K562 (cell line): Measurements from ENCODE around the gene DXO. TPM values are rescaled to one million over a fixed set of nuclear protein-coding genes. Genes with fewer than 3 reads are reported as not detected.
"Not testable (repeated sequence)": the region's sequence is repeated elsewhere in the genome, so short reads cannot be mapped to it uniquely, and the experiment has no call there.

ENCODE experiments used
- ATAC-seq: fragments of 200-7000 bp; cut with Tn5 transposase; 3 replicates; pipeline ENCODE4 v1.9.1; 2020; ENCODE audit warnings: moderate library complexity
- BruUV-seq: library from RNA; stranded (reverse); fragments of 400-500 nt; replicated peaks from 2 replicates; lab custom pipeline; 2021; lab: Mats Ljungman, UMichigan
- CTCF ChIA-PET: fragments of 300-600 bp; formaldehyde crosslinking; extraction: SDS; loops from one replicate; lab custom pipeline; 2021; ENCODE audit warnings: low intra/inter-chr PET ratio; lab: Yijun Ruan, JAX
- POLR2A ChIA-PET: fragments of 300-600, 350-650 bp; sonication (Branson Sonifier 250); formaldehyde crosslinking; extraction: SDS; loops from one replicate; lab custom pipeline; 2021; ENCODE audit warnings: antibody characterized with exemption, inconsistent platforms; lab: Yijun Ruan, JAX
- DNase-seq, 4 experiments: peaks; one replicate each; pipeline versions ENCODE4 v3.0.0 to v3.0.0-alpha.2; 2011 to 2018; ENCODE audit warnings: low spot score in 3 of 4, mixed read lengths in 3 of 4; ENCODE audit errors: extremely low read depth in 1 of 4
- FAIRE-seq: peaks from 2 replicates; lab custom pipeline; 2011; peaks lifted over from hg19 to GRCh38; lab: Jason Lieb, UNC
- H2AFZ ChIP-seq: 2 replicates; pipeline ENCODE4 v1.6.0; 2011; ENCODE audit warnings: low read depth, low read length, control low read depth, inconsistent platforms
- H3K27ac ChIP-seq: fragments of 200-600 bp; 3 replicates; pipeline ENCODE4 v1.8.0; 2011; ENCODE audit warnings: low read depth, mild to moderate bottlenecking, control low read depth, inconsistent platforms, low read length, moderate library complexity, mixed read lengths; ENCODE audit errors: extremely low read depth
- H3K27me3 ChIP-seq, 2 experiments: fragments of 300-600 bp in 1 of 2; 2 replicates in 1 of 2; 3 replicates in 1 of 2; pipeline versions ENCODE4 v1.6.0 to v1.8.0; 2011; ENCODE audit warnings: inconsistent platforms in 2 of 2, low read length in 2 of 2, mild to moderate bottlenecking in 1 of 2, mixed read lengths in 1 of 2, moderate library complexity in 1 of 2; ENCODE audit not compliant: control insufficient read depth in 2 of 2, insufficient read depth in 2 of 2
- H3K36me3 ChIP-seq: fragments of 300-600 bp; 3 replicates; pipeline ENCODE4 v1.8.0; 2011; ENCODE audit warnings: mild to moderate bottlenecking, low read length, inconsistent platforms; ENCODE audit not compliant: control insufficient read depth, insufficient read depth
- H3K4me1 ChIP-seq, 2 experiments: fragments of 200-600 bp in 1 of 2; replicated peaks in 1 of 2; 2 replicates in 1 of 2; 3 replicates in 1 of 2; pipeline versions ENCODE4 v1.5.1 to v1.8.0; 2011; ENCODE audit warnings: inconsistent platforms in 2 of 2, low read length in 2 of 2, mild to moderate bottlenecking in 1 of 2, mixed read lengths in 1 of 2, moderate library complexity in 1 of 2; ENCODE audit not compliant: control insufficient read depth in 2 of 2, insufficient read depth in 2 of 2
- H3K4me2 ChIP-seq: 2 replicates; pipeline ENCODE4 v1.6.1; 2011; ENCODE audit warnings: low read length, control low read depth, inconsistent platforms, mixed read lengths; ENCODE audit not compliant: insufficient read depth
- H3K4me3 ChIP-seq: fragments of 200-600 bp; sonication (generic), shearing (Covaris generic); 2 replicates; pipeline ENCODE4 v1.5.1; 2016; ENCODE audit warnings: control low read depth, inconsistent platforms
- H3K79me2 ChIP-seq: fragments of 200-600 bp; 3 replicates; pipeline ENCODE4 v1.8.0; 2011; ENCODE audit warnings: low read length, inconsistent platforms; ENCODE audit not compliant: control insufficient read depth, insufficient read depth
- H3K9ac ChIP-seq, 2 experiments: 2 replicates each; pipeline versions ENCODE4 v1.6.0 to v1.6.1; 2011; ENCODE audit warnings: low read depth in 2 of 2, low read length in 2 of 2, control low read depth in 1 of 2, inconsistent platforms in 1 of 2, mild to moderate bottlenecking in 1 of 2, mixed read lengths in 1 of 2; ENCODE audit not compliant: insufficient read depth in 1 of 2
- H3K9me1 ChIP-seq: one replicate; pipeline ENCODE4 v1.6.0; 2011; ENCODE audit warnings: inconsistent platforms, mild to moderate bottlenecking, low read length, moderate library complexity; ENCODE audit not compliant: control insufficient read depth, insufficient read depth
- H3K9me3 ChIP-seq: replicated peaks from 2 replicates; pipeline ENCODE4 v1.5.1; 2011; ENCODE audit warnings: low read depth, low read length, inconsistent platforms; ENCODE audit not compliant: control insufficient read depth, insufficient read depth
- H4K20me1 ChIP-seq: replicated peaks from 2 replicates; pipeline ENCODE4 v1.6.1; 2011; ENCODE audit warnings: low read length, inconsistent platforms, mixed read lengths; ENCODE audit not compliant: control insufficient read depth, insufficient read depth
- NR2C1 ChIP-seq, 2 experiments: fragments of 450-650 bp; IDR thresholded peaks; 2 replicates each; pipeline ENCODE4 v1.6.1; 2017; ENCODE audit warnings: mild to moderate bottlenecking in 2 of 2, antibody characterized with exemption in 1 of 2, inconsistent platforms in 1 of 2, missing compliant biosample characterization in 1 of 2, missing genetic modification characterization in 1 of 2
- WGBS: fragments of 100-300 bp; shearing (Covaris generic); methylation state at CpG from one replicate; pipeline ENCODE4 v1.1.6; 2016; ENCODE audit warnings: low coverage, mixed read lengths; ENCODE audit not compliant: insufficient coverage; ENCODE audit errors: missing lambda C conversion rate; 5-methylcytosine and 5-hydroxymethylcytosine counted together
- in situ Hi-C: fragments of 300-500 bp; cut with MboI; formaldehyde crosslinking; loops from 4 replicates; pipeline ENCODE4 v1.15.0; 2018; ENCODE audit warnings: inconsistent platforms, mixed read lengths
- intact Hi-C: fragments of 100-400 bp; cut with micrococcal nuclease; formaldehyde crosslinking; loops from 2 replicates; pipeline ENCODE4 v1.14.2; 2022
- polyA plus RNA-seq, 8 experiments: library from polyadenylated mRNA; depleted of rRNA in 4 of 8; stranded (reverse) in 5 of 8; unstranded in 3 of 8; fragments of >200 nt; fragmentation: Nextera tagmentation in 2 of 8; fragmentation: Illumina TruSeq in 1 of 8; extraction: Ambion mirVana in 2 of 8; extraction: Trizol in 1 of 8; gene quantifications; 2 replicates each; pipeline versions ENCODE4 v1.2.1 to v1.2.3, GENCODE V29; 2011 to 2014; ENCODE audit warnings: inconsistent platforms in 1 of 8, missing spikeins in 1 of 8
- total RNA-seq, 7 experiments: library from RNA; depleted of rRNA in 6 of 7; stranded (reverse); fragments of >200 nt in 6 of 7; fragmentation: Illumina TruSeq in 2 of 7; extraction: Trizol in 2 of 7; gene quantifications; 2 replicates each; pipeline versions ENCODE4 v1.2.1 to v1.2.3, GENCODE V29; 2011 to 2021; ENCODE audit warnings: low replicate concordance in 1 of 7
- TF ChIP-seq, protein P1 (sequence below): sonication (generic); formaldehyde crosslinking; IDR thresholded peaks from 2 replicates; pipeline ENCODE4 v1.8.0; 2022; ENCODE audit warnings: missing genetic modification reagents, mild to moderate bottlenecking, moderate library complexity, borderline replicate concordance

Gene DXO
- total and polyA plus RNA-seq, 9 of the 15 experiments (the other 6 are each of a cell fraction or from before 2014, with no cell fraction given) = 6.4 to 35.1 (median 19.4) TPM

DNA sequence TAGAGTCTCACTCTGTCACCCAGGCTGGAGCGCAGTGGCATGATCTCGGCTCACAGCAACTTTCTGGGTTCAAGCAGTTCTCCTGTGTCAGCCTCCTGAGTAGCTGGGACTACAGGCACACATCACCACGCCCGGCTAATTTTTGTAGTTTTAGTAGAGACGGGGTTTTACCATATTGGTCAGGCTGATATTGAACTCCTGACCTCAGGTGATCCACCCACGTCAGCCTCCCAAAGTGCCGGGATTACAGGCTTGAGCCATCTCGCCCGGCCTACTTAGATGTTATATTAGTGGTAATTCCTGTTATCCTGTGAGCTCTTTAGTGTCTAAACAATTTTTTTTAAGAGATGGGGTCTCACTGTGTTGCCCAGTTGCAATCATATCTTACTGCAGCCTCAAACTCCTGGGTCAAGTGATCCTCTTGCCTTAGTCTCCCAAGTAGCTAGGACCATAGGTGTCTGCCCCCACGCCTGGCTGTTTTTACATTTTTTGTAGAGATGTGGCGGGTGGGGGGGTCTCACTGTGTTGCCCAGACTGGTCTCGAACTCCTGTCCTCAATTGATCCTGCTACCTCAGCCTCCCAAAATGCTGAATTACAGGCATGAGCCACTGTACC lies 6.0 kb upstream of the DXO start (continued):
- TF ChIP-seq NR2C1 (IDR thresholded peaks at IDR 0.05) (no peak), NR2C1 (tag; IDR thresholded peaks at IDR 0.05) (no peak)
- TF ChIP-seq, protein P1, sequence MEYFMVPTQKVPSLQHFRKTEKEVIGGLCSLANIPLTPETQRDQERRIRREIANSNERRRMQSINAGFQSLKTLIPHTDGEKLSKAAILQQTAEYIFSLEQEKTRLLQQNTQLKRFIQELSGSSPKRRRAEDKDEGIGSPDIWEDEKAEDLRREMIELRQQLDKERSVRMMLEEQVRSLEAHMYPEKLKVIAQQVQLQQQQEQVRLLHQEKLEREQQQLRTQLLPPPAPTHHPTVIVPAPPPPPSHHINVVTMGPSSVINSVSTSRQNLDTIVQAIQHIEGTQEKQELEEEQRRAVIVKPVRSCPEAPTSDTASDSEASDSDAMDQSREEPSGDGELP = no peak

GRCh38 chr6:31976065-31976464 lies 4.1 kb upstream of the DXO start:
- H3K27ac ChIP-seq, FAIRE-seq, in situ Hi-C loops, H2AFZ ChIP-seq, DNase-seq, H3K9ac ChIP-seq, CTCF ChIA-PET, BruUV-seq, ATAC-seq, H3K27me3 ChIP-seq, POLR2A ChIA-PET, H4K20me1 ChIP-seq, H3K4me2 ChIP-seq, H3K9me1 ChIP-seq, H3K9me3 ChIP-seq, H3K4me3 ChIP-seq: not testable (repeated sequence)
- peaks cover 46% of the 10 kb centered on the region for H3K79me2 ChIP-seq
- peaks cover 53 to 57% of the 10 kb centered on the region in 2 experiments for H3K4me1 ChIP-seq
- intact Hi-C loops = loop anchor here (10.0 kb wide), 1 partner anchor 241 kb away; the partner anchor contains the start of gene CLIC1
- 99% methylated on average over 9 of the region's 30 CpGs for WGBS
- peaks cover 22% of the 10 kb centered on the region for H3K36me3 ChIP-seq
